HCT116 (cell line): ENCODE data around the gene FOXD2. TPM values are rescaled to one million over a fixed set of nuclear protein-coding genes. Genes with fewer than 3 reads are reported as not detected.

Experiments used
- ATAC-seq: fragments of 200-7000 bp; cut with Tn5 transposase; 2 replicates; pipeline ENCODE4 v1.9.1; 2020; ENCODE audit warnings: mild to moderate bottlenecking, moderate library complexity
- BruUV-seq: library from RNA; stranded (reverse); fragments of 400-500 nt; replicated peaks from 2 replicates; lab custom pipeline; 2021; lab: Mats Ljungman, UMichigan
- CTCF ChIA-PET: fragments of 300-600 bp; sonication (Branson Sonifier 250); formaldehyde crosslinking; loops from one replicate; lab custom pipeline; 2021; ENCODE audit warnings: antibody characterized with exemption; lab: Charles Lee
- POLR2A ChIA-PET: fragments of 300-600, 350-600 bp; sonication (Branson Sonifier 250); formaldehyde crosslinking; loops from one replicate; lab custom pipeline; 2021; ENCODE audit warnings: antibody characterized with exemption; lab: Charles Lee
- RAD21 ChIA-PET, 2 experiments: fragments of 300-600 bp; sonication (Branson Sonifier 250); formaldehyde crosslinking; loops; one replicate each; lab custom pipeline; 2023; ENCODE audit warnings: low total read pairs in 2 of 2; ENCODE audit not compliant: uncharacterized antibody in 2 of 2, unreplicated experiment in 2 of 2, low non-redundant PET in 1 of 2; lab: Charles Lee
- DNase-seq: peaks from one replicate; pipeline ENCODE4 v3.0.0-alpha.2; 2010; ENCODE audit warnings: low read depth, low spot score
- H2AFZ ChIP-seq: fragments of 200-600 bp; shearing (Covaris generic), sonication (generic); 2 replicates; pipeline ENCODE4 v1.6.1; 2017; ENCODE audit warnings: low read depth, mixed run types, mixed read lengths, antibody characterized with exemption, low read length; ENCODE audit not compliant: poor library complexity, severe bottlenecking
- H3K27ac ChIP-seq: 2 replicates; pipeline ENCODE4 v1.5.1; 2012; ENCODE audit warnings: low read depth, low read length
- H3K27me3 ChIP-seq: fragments of 200-600 bp; sonication (generic); 2 replicates; pipeline ENCODE4 v1.6.1; 2016; ENCODE audit warnings: mixed run types, low read length, mixed read lengths; ENCODE audit not compliant: insufficient read depth
- H3K36me3 ChIP-seq, 2 experiments: fragments of 200-500 bp in 1 of 2; fragments of 200-600 bp in 1 of 2; sonication (Bioruptor generic) in 1 of 2; sonication (generic) in 1 of 2; 2 replicates each; pipeline versions ENCODE4 v1.5.1 to v1.6.1; 2014 to 2016; ENCODE audit warnings: low read length in 2 of 2, inconsistent platforms in 1 of 2, mixed read lengths in 1 of 2, mixed run types in 1 of 2; ENCODE audit not compliant: insufficient read depth in 2 of 2, control insufficient read depth in 1 of 2
- H3K4me1 ChIP-seq, 2 experiments: fragments of 200-600 bp in 1 of 2; sonication (generic) in 1 of 2; 2 replicates each; pipeline versions ENCODE4 v1.5.1 to v1.6.1; 2012 to 2017; ENCODE audit warnings: low read length in 2 of 2, inconsistent platforms in 1 of 2, mild to moderate bottlenecking in 1 of 2, mixed read lengths in 1 of 2, mixed run types in 1 of 2, moderate library complexity in 1 of 2; ENCODE audit not compliant: insufficient read depth in 2 of 2, control insufficient read depth in 1 of 2
- H3K4me2 ChIP-seq: fragments of 200-600 bp; sonication (generic); 2 replicates; pipeline ENCODE4 v1.6.1; 2017; ENCODE audit warnings: mixed run types, low read length, mixed read lengths
- H3K4me3 ChIP-seq, 2 experiments: fragments of 200-600 bp in 1 of 2; sonication (generic) in 1 of 2; replicated peaks in 1 of 2; 2 replicates each; pipeline ENCODE4 v1.5.1; 2011 to 2016; ENCODE audit warnings: low read length in 2 of 2, control low read depth in 1 of 2, low read depth in 1 of 2, mild to moderate bottlenecking in 1 of 2, mixed read lengths in 1 of 2, mixed run types in 1 of 2
- H3K79me2 ChIP-seq: fragments of 200-600 bp; sonication (generic); 2 replicates; pipeline ENCODE4 v1.6.1; 2017; ENCODE audit warnings: mild to moderate bottlenecking, mixed run types, low read length, moderate library complexity, mixed read lengths; ENCODE audit not compliant: insufficient read depth
- H3K9ac ChIP-seq: fragments of 200-600 bp; sonication (generic); 2 replicates; pipeline ENCODE4 v1.6.1; 2016; ENCODE audit warnings: low read length, mixed read lengths
- H3K9me2 ChIP-seq: fragments of 200-600 bp; sonication (generic), shearing (Covaris generic); 2 replicates; pipeline ENCODE4 v1.6.1; 2017; ENCODE audit warnings: mixed run types, mild to moderate bottlenecking, moderate library complexity; ENCODE audit not compliant: insufficient read depth
- H3K9me3 ChIP-seq, 2 experiments: fragments of 200-500 bp in 1 of 2; fragments of 200-600 bp in 1 of 2; sonication (Bioruptor generic) in 1 of 2; sonication (generic) in 1 of 2; 2 replicates each; pipeline ENCODE4 v1.6.1; 2014 to 2017; ENCODE audit warnings: low read length in 2 of 2, mixed read lengths in 2 of 2, inconsistent platforms in 1 of 2, low read depth in 1 of 2, mild to moderate bottlenecking in 1 of 2, mixed run types in 1 of 2, moderate library complexity in 1 of 2; ENCODE audit not compliant: control insufficient read depth in 1 of 2, insufficient read depth in 1 of 2
- H4K20me1 ChIP-seq: fragments of 200-600 bp; sonication (generic), shearing (Covaris generic); 2 replicates; pipeline ENCODE4 v1.6.1; 2017; ENCODE audit warnings: mixed run types, mild to moderate bottlenecking, moderate library complexity; ENCODE audit not compliant: insufficient read depth
- ATF3 ChIP-seq: IDR thresholded peaks from 2 replicates; pipeline ENCODE4 v1.6.1; 2012
- CBX3 ChIP-seq: IDR thresholded peaks from 2 replicates; pipeline ENCODE4 v1.6.1; 2012; ENCODE audit warnings: low read depth
- EGR1 ChIP-seq: IDR thresholded peaks from 2 replicates; pipeline ENCODE4 v1.6.1; 2012; ENCODE audit warnings: low read depth
- POLR2A ChIP-seq: IDR thresholded peaks from 2 replicates; pipeline ENCODE4 v1.7.0; 2011; ENCODE audit warnings: borderline replicate concordance; ENCODE audit not compliant: insufficient read depth, insufficient read length; ENCODE audit errors: extremely low read depth
- REST ChIP-seq: IDR thresholded peaks from 2 replicates; pipeline ENCODE4 v1.6.1; 2012; ENCODE audit warnings: low read depth
- YY1 ChIP-seq: IDR thresholded peaks from 2 replicates; pipeline ENCODE4 v1.6.1; 2011; ENCODE audit warnings: low read length, low read depth, moderate library complexity, mild to moderate bottlenecking; ENCODE audit not compliant: insufficient replicate concordance; ENCODE audit errors: extremely low read depth
- ZFX ChIP-seq: fragments of 450-650 bp; IDR thresholded peaks from 2 replicates; pipeline ENCODE4 v1.6.1; 2017
- ZNF274 ChIP-seq: fragments of 200-500 bp; sonication (Bioruptor generic); IDR thresholded peaks from 2 replicates; pipeline ENCODE4 v1.6.1; 2014; ENCODE audit warnings: mild to moderate bottlenecking, low read depth, low read length, inconsistent platforms
- intact Hi-C: fragments of 100-400 bp; cut with micrococcal nuclease; formaldehyde crosslinking; loops from 2 replicates; pipeline ENCODE4 v1.10.0; 2022
- total RNA-seq: library from RNA; stranded (reverse); gene quantifications from one replicate; pipeline ENCODE4 v1.2.1, GENCODE V29; 2021; ENCODE audit not compliant: unreplicated experiment
- TF ChIP-seq, protein P1 (sequence below): IDR thresholded peaks from 2 replicates; pipeline ENCODE4 v1.6.1; 2012

FOXD2 gene
- total RNA-seq, 1 experiment from 2014 or later: 1.9 TPM

DNA sequence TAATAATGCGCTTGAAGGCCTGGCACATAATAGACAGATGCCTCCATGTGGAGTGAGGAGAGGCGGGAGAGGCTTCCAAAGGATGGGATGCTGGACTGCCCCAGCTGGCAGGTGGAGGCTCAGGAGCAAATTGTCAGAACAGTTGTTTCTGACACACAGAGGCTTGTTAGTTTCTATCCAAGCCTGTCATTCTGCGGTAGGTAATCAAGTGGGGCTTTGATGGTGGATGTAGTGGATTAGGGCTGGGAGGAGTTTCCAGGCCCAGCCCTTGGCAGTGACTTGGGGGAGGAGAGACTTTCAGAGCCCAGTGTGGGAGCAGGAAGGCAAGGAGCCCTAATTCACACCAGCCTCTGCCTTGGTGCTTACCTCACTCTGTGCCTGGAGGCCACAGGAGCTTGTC, 44.1 kb downstream of the FOXD2 start:
- Histone ChIP-seq H3K9me3 (no peaks in the 10 kb centered on the region), H3K9ac (no peak overlapping the region), H3K27ac (no peak overlapping the region), H3K4me3 (no peak overlapping the region), H3K36me3 (no peaks in the 10 kb centered on the region), H3K4me1 (no peaks in the 10 kb centered on the region), H4K20me1 (no peaks in the 10 kb centered on the region), H3K79me2 (no peaks in the 10 kb centered on the region), H3K9me2 (no peaks in the 10 kb centered on the region), H2AFZ (no peak overlapping the region), H3K27me3 (no peaks in the 10 kb centered on the region), H3K4me2 (no peak overlapping the region)
- CTCF ChIA-PET: no interaction called here
- RAD21 ChIA-PET: no interaction called here
- no peak for ATAC-seq
- no TSS peak for BruUV-seq
- intact Hi-C loops: no loop called here
- no peak for DNase-seq
- POLR2A ChIA-PET: no interaction called here
- TF ChIP-seq ZFX (no peak), REST (no peak), ZNF274 (no peak), CBX3 (no peak), YY1 (no peak), POLR2A (no peak), ATF3 (no peak), EGR1 (no peak)
- TF ChIP-seq, protein P1, sequence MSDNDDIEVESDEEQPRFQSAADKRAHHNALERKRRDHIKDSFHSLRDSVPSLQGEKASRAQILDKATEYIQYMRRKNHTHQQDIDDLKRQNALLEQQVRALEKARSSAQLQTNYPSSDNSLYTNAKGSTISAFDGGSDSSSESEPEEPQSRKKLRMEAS: no peak
